SK-N-SH (cell line): ENCODE measurements around the gene CYP11A1. TPM values are rescaled to one million over a fixed set of nuclear protein-coding genes. Genes with fewer than 3 reads are reported as not detected.

Source experiments
- CTCF ChIA-PET: fragments of 300-600, 350-600 bp; formaldehyde crosslinking; extraction: SDS; loops from one replicate; lab custom pipeline; 2021; lab: Yijun Ruan, JAX
- POLR2A ChIA-PET: fragments of 350-600 bp; sonication (Branson Sonifier 250); formaldehyde crosslinking; extraction: SDS; loops from one replicate; lab custom pipeline; 2020; ENCODE audit warnings: antibody characterized with exemption, inconsistent platforms; lab: Yijun Ruan, JAX
- DNase-seq: peaks from one replicate; pipeline ENCODE4 v3.0.0; 2012
- H2AFZ ChIP-seq: fragments of 200-600 bp; sonication (generic); 2 replicates; pipeline ENCODE4 v1.8.1; 2016; ENCODE audit warnings: antibody characterized with exemption, mild to moderate bottlenecking, low read depth
- H3F3A ChIP-seq: fragments of 200-600 bp; sonication (generic); replicated peaks from 2 replicates; pipeline ENCODE3; 2016; ENCODE audit warnings: antibody characterized with exemption, mild to moderate bottlenecking; ENCODE audit not compliant: insufficient read depth
- H3K27ac ChIP-seq, 2 experiments: fragments of 200-500 bp in 1 of 2; fragments of 200-600 bp in 1 of 2; sonication (Bioruptor generic) in 1 of 2; sonication (generic), shearing (Covaris generic) in 1 of 2; 2 replicates each; pipeline versions ENCODE4 v1.5.1 to v1.6.1; 2014 to 2016; ENCODE audit warnings: low read depth in 2 of 2, inconsistent platforms in 1 of 2, low read length in 1 of 2, mild to moderate bottlenecking in 1 of 2, mixed read lengths in 1 of 2
- H3K27me3 ChIP-seq: fragments of 200-600 bp; sonication (generic), shearing (Covaris generic); 2 replicates; pipeline ENCODE4 v1.6.1; 2016; ENCODE audit warnings: mixed run types; ENCODE audit not compliant: insufficient read depth
- H3K36me3 ChIP-seq, 2 experiments: fragments of 200-500 bp in 1 of 2; fragments of 200-600 bp in 1 of 2; sonication (Bioruptor generic) in 1 of 2; sonication (generic) in 1 of 2; replicated peaks in 1 of 2; 2 replicates each; pipeline versions ENCODE3 to v1.5.1; 2014 to 2016; ENCODE audit warnings: low read length in 1 of 2, mild to moderate bottlenecking in 1 of 2; ENCODE audit not compliant: insufficient read depth in 2 of 2, control insufficient read depth in 1 of 2
- H3K4me1 ChIP-seq, 2 experiments: fragments of 200-500 bp in 1 of 2; fragments of 200-600 bp in 1 of 2; sonication (Bioruptor generic) in 1 of 2; sonication (generic), shearing (Covaris generic) in 1 of 2; 2 replicates each; pipeline versions ENCODE4 v1.5.1 to v1.6.1; 2014 to 2016; ENCODE audit warnings: low read depth in 1 of 2, low read length in 1 of 2, mixed run types in 1 of 2; ENCODE audit not compliant: insufficient read depth in 2 of 2, control insufficient read depth in 1 of 2
- H3K4me2 ChIP-seq: fragments of 200-600 bp; sonication (generic), shearing (Covaris generic); 2 replicates; pipeline ENCODE4 v1.6.1; 2017; ENCODE audit warnings: mixed run types
- H3K4me3 ChIP-seq, 2 experiments: fragments of 200-500 bp in 1 of 2; fragments of 200-600 bp in 1 of 2; sonication (Bioruptor generic) in 1 of 2; sonication (generic), shearing (Covaris generic) in 1 of 2; 2 replicates each; pipeline versions ENCODE4 v1.5.1 to v1.8.1; 2014 to 2016; ENCODE audit warnings: low read depth in 2 of 2, inconsistent platforms in 1 of 2, low read length in 1 of 2, mild to moderate bottlenecking in 1 of 2, mixed read lengths in 1 of 2, moderate library complexity in 1 of 2
- H3K79me2 ChIP-seq: fragments of 200-600 bp; sonication (generic); 2 replicates; pipeline ENCODE4 v1.8.1; 2017; ENCODE audit warnings: mild to moderate bottlenecking; ENCODE audit not compliant: insufficient read depth
- H3K9ac ChIP-seq: fragments of 200-600 bp; sonication (generic); 2 replicates; pipeline ENCODE4 v1.6.1; 2017; ENCODE audit warnings: mixed run types
- H3K9me2 ChIP-seq: fragments of 200-600 bp; sonication (generic); 2 replicates; pipeline ENCODE4 v1.6.1; 2017; ENCODE audit warnings: mixed run types
- H3K9me3 ChIP-seq: fragments of 200-600 bp; sonication (generic); 2 replicates; pipeline ENCODE4 v1.6.1; 2017; ENCODE audit warnings: mixed run types, mild to moderate bottlenecking, moderate library complexity
- H4K20me1 ChIP-seq: fragments of 200-600 bp; sonication (generic); 2 replicates; pipeline ENCODE4 v1.6.1; 2017; ENCODE audit warnings: mild to moderate bottlenecking, mixed run types; ENCODE audit not compliant: insufficient read depth
- CHD2 ChIP-seq: fragments of 150-350 bp; IDR thresholded peaks from 2 replicates; pipeline ENCODE4 v1.6.1; 2018; ENCODE audit warnings: low read length; ENCODE audit not compliant: partially characterized antibody
- EP300 ChIP-seq, 2 experiments: IDR thresholded peaks; 2 replicates each; pipeline versions ENCODE4 v1.4.0 to v1.6.1; 2012; ENCODE audit warnings: borderline replicate concordance in 1 of 2, low read depth in 1 of 2, low read length in 1 of 2
- EZH2phosphoT487 ChIP-seq: fragments of 200-600 bp; sonication (generic); IDR thresholded peaks from 2 replicates; pipeline ENCODE4 v1.6.1; 2017; ENCODE audit warnings: low read depth, mixed run types, mild to moderate bottlenecking, antibody characterized with exemption, moderate library complexity, borderline replicate concordance
- FOSL2 ChIP-seq: IDR thresholded peaks from 2 replicates; pipeline ENCODE4 v1.4.0; 2012; ENCODE audit warnings: low read depth, mild to moderate bottlenecking, moderate library complexity, borderline replicate concordance
- FOXJ3 ChIP-seq: sonication (generic); formaldehyde crosslinking; IDR thresholded peaks from 2 replicates; pipeline ENCODE4 v1.5.1; 2020; ENCODE audit warnings: mild to moderate bottlenecking, missing genetic modification reagents
- GABPA ChIP-seq: IDR thresholded peaks from 2 replicates; pipeline ENCODE4 v1.4.0; 2012; ENCODE audit warnings: low read depth, mild to moderate bottlenecking
- GATA2 ChIP-seq: sonication (generic); formaldehyde crosslinking; IDR thresholded peaks from 2 replicates; pipeline ENCODE4 v1.5.0; 2020; ENCODE audit warnings: mild to moderate bottlenecking, missing genetic modification reagents
- JUND ChIP-seq: IDR thresholded peaks from 2 replicates; pipeline ENCODE4 v1.4.0; 2012
- MAX ChIP-seq: IDR thresholded peaks from 2 replicates; pipeline ENCODE4 v1.4.0; 2012; ENCODE audit warnings: low read depth
- NRF1 ChIP-seq: IDR thresholded peaks from 2 replicates; pipeline ENCODE4 v1.6.1; 2012; ENCODE audit warnings: low read depth, mild to moderate bottlenecking, low read length
- POLR2AphosphoS5 ChIP-seq: IDR thresholded peaks from 2 replicates; pipeline ENCODE4 v1.6.1; 2012; ENCODE audit warnings: low read depth, low read length
- RAD21 ChIP-seq: IDR thresholded peaks from 2 replicates; pipeline ENCODE4 v1.6.1; 2012; ENCODE audit warnings: mild to moderate bottlenecking, low read length
- SIN3A ChIP-seq: IDR thresholded peaks from 2 replicates; pipeline ENCODE4 v1.6.1; 2012; ENCODE audit warnings: low read depth, mild to moderate bottlenecking, low read length, moderate library complexity, borderline replicate concordance
- TCF12 ChIP-seq: IDR thresholded peaks from 2 replicates; pipeline ENCODE4 v1.4.0; 2012
- YY1 ChIP-seq: IDR thresholded peaks from 2 replicates; pipeline ENCODE4 v1.4.0; 2012; ENCODE audit warnings: low read depth, mild to moderate bottlenecking
- WGBS: methylation state at CpG from one replicate; pipeline ENCODE4 v1.1.6; 2017; ENCODE audit warnings: low lambda C conversion rate; 5-methylcytosine and 5-hydroxymethylcytosine counted together
- polyA plus RNA-seq, 3 experiments: library from polyadenylated mRNA; depleted of rRNA; stranded (reverse); fragments of >200 nt; gene quantifications; 2 replicates each; pipeline ENCODE4 v1.2.3, GENCODE V29; 2012
- TF ChIP-seq, protein P1 (sequence below): fragments of 200-600 bp; sonication (generic); IDR thresholded peaks from 2 replicates; pipeline ENCODE4 v1.6.1; 2017; ENCODE audit warnings: antibody characterized with exemption, mild to moderate bottlenecking, moderate library complexity

The CYP11A1 gene
- polyA plus RNA-seq, 1 of the 3 experiments (the other 2 are of a cell fraction): 0.08 TPM

DNA sequence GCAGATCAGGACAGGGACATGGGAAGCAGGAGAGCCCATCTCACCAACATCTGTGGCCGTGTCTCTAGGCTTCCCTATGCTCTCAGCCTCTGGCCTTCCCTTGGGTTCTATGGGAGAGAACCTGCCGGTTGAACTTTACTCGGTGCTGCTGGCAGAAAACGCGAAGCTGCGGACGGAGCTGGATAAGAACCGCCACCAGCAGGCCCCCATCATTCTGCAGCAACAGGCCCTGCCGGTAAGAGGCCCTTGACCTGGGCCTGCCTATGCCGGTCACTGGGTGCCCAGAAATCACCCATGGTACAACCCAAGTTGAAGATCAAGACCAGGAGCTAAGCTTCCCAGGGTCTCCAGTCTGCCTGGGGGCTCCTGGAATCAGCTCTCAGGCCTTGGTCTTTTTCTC is 34.8 kb downstream of the CYP11A1 start:
- Histone ChIP-seq H2AFZ (no peak overlapping the region), H3K9ac (no peak overlapping the region), H3F3A (no peaks in the 10 kb centered on the region), H3K4me1 (no peaks in the 10 kb centered on the region; a peak in 1 of 4 replicates), H3K36me3 (no peaks in the 10 kb centered on the region), H3K4me3 (no peak overlapping the region), H3K27ac (no peak overlapping the region), H3K27me3 (no peaks in the 10 kb centered on the region), H3K9me2 (no peaks in the 10 kb centered on the region), H3K4me2 (no peak overlapping the region), H3K79me2 (no peaks in the 10 kb centered on the region), H3K9me3 (no peaks in the 10 kb centered on the region), H4K20me1 (no peaks in the 10 kb centered on the region)
- no peak for TF ChIP-seq YY1
- TF ChIP-seq MAX: no peak
- TF ChIP-seq, protein P1, sequence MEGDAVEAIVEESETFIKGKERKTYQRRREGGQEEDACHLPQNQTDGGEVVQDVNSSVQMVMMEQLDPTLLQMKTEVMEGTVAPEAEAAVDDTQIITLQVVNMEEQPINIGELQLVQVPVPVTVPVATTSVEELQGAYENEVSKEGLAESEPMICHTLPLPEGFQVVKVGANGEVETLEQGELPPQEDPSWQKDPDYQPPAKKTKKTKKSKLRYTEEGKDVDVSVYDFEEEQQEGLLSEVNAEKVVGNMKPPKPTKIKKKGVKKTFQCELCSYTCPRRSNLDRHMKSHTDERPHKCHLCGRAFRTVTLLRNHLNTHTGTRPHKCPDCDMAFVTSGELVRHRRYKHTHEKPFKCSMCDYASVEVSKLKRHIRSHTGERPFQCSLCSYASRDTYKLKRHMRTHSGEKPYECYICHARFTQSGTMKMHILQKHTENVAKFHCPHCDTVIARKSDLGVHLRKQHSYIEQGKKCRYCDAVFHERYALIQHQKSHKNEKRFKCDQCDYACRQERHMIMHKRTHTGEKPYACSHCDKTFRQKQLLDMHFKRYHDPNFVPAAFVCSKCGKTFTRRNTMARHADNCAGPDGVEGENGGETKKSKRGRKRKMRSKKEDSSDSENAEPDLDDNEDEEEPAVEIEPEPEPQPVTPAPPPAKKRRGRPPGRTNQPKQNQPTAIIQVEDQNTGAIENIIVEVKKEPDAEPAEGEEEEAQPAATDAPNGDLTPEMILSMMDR: no peak
- no peak for TF ChIP-seq GABPA
- no peak for TF ChIP-seq SIN3A
- no peak for TF ChIP-seq JUND
- no peak for TF ChIP-seq FOSL2
- TF ChIP-seq GATA2 (CRISPR knock-in tag): no peak
- no peak for TF ChIP-seq EZH2phosphoT487
- no peak for TF ChIP-seq EP300 (IDR thresholded peaks at IDR 0.05; ENCODE audit: borderline replicate concordance in 1 of 2, low read depth in 1 of 2, low read length in 1 of 2)
- TF ChIP-seq TCF12: no peak
- TF ChIP-seq FOXJ3 (CRISPR knock-in tag): no peak
- TF ChIP-seq POLR2AphosphoS5: no peak
- no peak for TF ChIP-seq CHD2
- TF ChIP-seq NRF1: no peak
- TF ChIP-seq RAD21: no peak
- WGBS: no CpG with 5 or more reads among the region's 10 CpGs
- no peak for DNase-seq
- ChIA-PET POLR2A (no interaction called here), CTCF (interaction anchor here (1.0 to 18.6 kb wide), 3 partner anchors 10 to 282 kb away, joined by 3 to 339 read pairs (median 5); no protein-coding TSS in a partner anchor)

DNA sequence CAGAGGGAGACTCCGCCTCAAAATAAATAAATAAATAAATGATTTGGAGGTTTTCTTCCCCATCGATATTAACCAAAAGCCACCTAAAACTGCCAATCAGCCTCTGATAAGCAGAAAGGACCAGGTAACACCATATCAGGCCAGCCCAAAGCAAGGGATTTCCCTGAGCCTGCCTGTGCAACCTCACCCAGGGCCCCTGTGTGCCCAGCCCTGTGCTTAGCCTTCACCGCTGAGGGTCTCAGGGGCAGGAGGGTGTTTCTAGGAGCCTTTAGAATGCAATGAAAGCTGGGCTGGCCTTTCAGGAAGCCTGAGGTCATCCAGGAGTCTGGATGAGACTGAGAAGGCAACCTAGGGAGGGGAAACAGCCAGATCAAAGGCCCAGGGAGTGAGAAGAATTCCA is 35.4 kb downstream of the CYP11A1 start:
- Histone ChIP-seq H4K20me1 (no peaks in the 10 kb centered on the region), H3K4me1 (peaks cover 0 to under 1% of the 10 kb centered on the region in 2 experiments; a peak in 1 of 4 replicates), H3K27me3 (no peaks in the 10 kb centered on the region), H3K4me3 (no peak overlapping the region), H3K27ac (no peak overlapping the region), H3K9ac (no peak overlapping the region), H3F3A (no peaks in the 10 kb centered on the region), H2AFZ (no peak overlapping the region), H3K4me2 (no peak overlapping the region), H3K79me2 (no peaks in the 10 kb centered on the region), H3K9me3 (no peaks in the 10 kb centered on the region), H3K9me2 (no peaks in the 10 kb centered on the region), H3K36me3 (no peaks in the 10 kb centered on the region)
- no peak for DNase-seq
- TF ChIP-seq EZH2phosphoT487: no peak
- 94% methylated on average over 3 of the region's 3 CpGs for WGBS
- POLR2A ChIA-PET: no interaction called here
- CTCF ChIA-PET: interaction anchor here (1.6 to 18.6 kb wide), 4 partner anchors 10 to 282 kb away, joined by 4 to 339 read pairs (median 19); no protein-coding TSS in a partner anchor
